HepG2 (cell line): ENCODE measurements around the gene IL1RAPL1. TPM values are rescaled to one million over a fixed set of nuclear protein-coding genes. Genes with fewer than 3 reads are reported as not detected.

Experiments
- ATAC-seq: fragments of 200-7000 bp; cut with Tn5 transposase; 3 replicates; pipeline ENCODE4 v1.9.1; 2020; ENCODE audit warnings: mild to moderate bottlenecking, moderate library complexity
- BruUV-seq: library from RNA; stranded (reverse); fragments of 400-500 nt; replicated peaks from 2 replicates; lab custom pipeline; 2021; lab: Mats Ljungman, UMichigan
- CTCF ChIA-PET: fragments of 300-600 bp; formaldehyde crosslinking; extraction: SDS; loops from one replicate; lab custom pipeline; 2021; ENCODE audit warnings: low total read pairs, inconsistent platforms, low intra/inter-chr PET ratio; lab: Yijun Ruan, JAX
- POLR2A ChIA-PET: fragments of 350-600 bp; sonication (Branson Sonifier 250); formaldehyde crosslinking; loops from one replicate; lab custom pipeline; 2020; ENCODE audit warnings: antibody characterized with exemption, inconsistent platforms; lab: Yijun Ruan, JAX
- DNase-seq: peaks from one replicate; pipeline ENCODE4 v3.0.0-alpha.2; 2015; ENCODE audit warnings: low spot score
- FAIRE-seq: peaks from 3 replicates; lab custom pipeline; 2011; peaks lifted over from hg19 to GRCh38; lab: Jason Lieb, UNC
- H2AFZ ChIP-seq: one replicate; pipeline ENCODE4 v1.6.1; 2011; ENCODE audit warnings: low read length, inconsistent platforms
- H3K27ac ChIP-seq: fragments of 300-600 bp; 3 replicates; pipeline ENCODE4 v1.8.0; 2011; ENCODE audit warnings: mixed run types, mild to moderate bottlenecking, mixed read lengths, low read length, inconsistent platforms; ENCODE audit not compliant: insufficient read depth; ENCODE audit errors: extremely low read length
- H3K27me3 ChIP-seq, 2 experiments: fragments of 200-600 bp in 1 of 2; 2 replicates in 1 of 2; 3 replicates in 1 of 2; pipeline versions ENCODE4 v1.6.0 to v1.8.0; 2011; ENCODE audit warnings: low read length in 2 of 2, mild to moderate bottlenecking in 2 of 2, moderate library complexity in 2 of 2, inconsistent platforms in 1 of 2; ENCODE audit not compliant: insufficient read depth in 2 of 2, control insufficient read depth in 1 of 2
- H3K36me3 ChIP-seq, 2 experiments: fragments of 200-600 bp in 1 of 2; replicated peaks in 1 of 2; 2 replicates in 1 of 2; 3 replicates in 1 of 2; pipeline versions ENCODE4 v1.5.1 to v1.8.0; 2011; ENCODE audit warnings: low read length in 2 of 2, inconsistent platforms in 1 of 2; ENCODE audit not compliant: insufficient read depth in 2 of 2, control insufficient read depth in 1 of 2
- H3K4me1 ChIP-seq: 2 replicates; pipeline ENCODE4 v1.5.1; 2012; ENCODE audit warnings: low read length, inconsistent platforms; ENCODE audit not compliant: insufficient read depth
- H3K4me2 ChIP-seq: 2 replicates; pipeline ENCODE4 v1.6.0; 2011; ENCODE audit warnings: low read depth, low read length, inconsistent platforms
- H3K4me3 ChIP-seq, 3 experiments: fragments of 200-600 bp in 1 of 3; sonication (generic), shearing (Covaris generic) in 1 of 3; replicated peaks in 1 of 3; 2 replicates each; pipeline ENCODE4 v1.5.1; 2011 to 2016; ENCODE audit warnings: low read length in 3 of 3, inconsistent platforms in 2 of 3, low read depth in 2 of 3, mild to moderate bottlenecking in 2 of 3, control low read depth in 1 of 3, mixed read lengths in 1 of 3; ENCODE audit not compliant: insufficient read depth in 1 of 3
- H3K79me2 ChIP-seq: one replicate; pipeline ENCODE4 v1.6.1; 2011; ENCODE audit warnings: low read length, inconsistent platforms; ENCODE audit not compliant: insufficient read depth
- H3K9ac ChIP-seq: 2 replicates; pipeline ENCODE4 v1.6.0; 2011; ENCODE audit warnings: mild to moderate bottlenecking, low read depth, low read length, inconsistent platforms; ENCODE audit not compliant: insufficient read depth
- H3K9me3 ChIP-seq: 2 replicates; pipeline ENCODE4 v1.5.1; 2012; ENCODE audit warnings: mild to moderate bottlenecking, low read length
- H4K20me1 ChIP-seq: 2 replicates; pipeline ENCODE4 v1.6.0; 2011; ENCODE audit warnings: inconsistent platforms, mild to moderate bottlenecking, low read length, moderate library complexity; ENCODE audit not compliant: insufficient read depth
- GATAD1 ChIP-seq: IDR thresholded peaks from 2 replicates; pipeline ENCODE4 v1.6.1; 2016; ENCODE audit warnings: missing genetic modification reagents, missing compliant biosample characterization
- WIZ ChIP-seq: sonication (generic); formaldehyde crosslinking; IDR thresholded peaks from 2 replicates; pipeline ENCODE4 v1.5.1; 2020; ENCODE audit warnings: mild to moderate bottlenecking, missing genetic modification reagents
- ZNF12 ChIP-seq: sonication (generic); formaldehyde crosslinking; IDR thresholded peaks from 2 replicates; pipeline ENCODE4 v1.5.0; 2020; ENCODE audit warnings: missing genetic modification reagents
- ZNF343 ChIP-seq: sonication (generic); formaldehyde crosslinking; IDR thresholded peaks from 2 replicates; pipeline ENCODE4 v1.4.0; 2020; ENCODE audit warnings: mild to moderate bottlenecking, missing genetic modification reagents
- ZNF550 ChIP-seq: sonication (generic); formaldehyde crosslinking; IDR thresholded peaks from 2 replicates; pipeline ENCODE4 v1.4.0; 2020; ENCODE audit warnings: mild to moderate bottlenecking, missing genetic modification reagents, borderline replicate concordance
- ZNF574 ChIP-seq: sonication (generic); formaldehyde crosslinking; IDR thresholded peaks from 2 replicates; pipeline ENCODE4 v1.4.0; 2020; ENCODE audit warnings: missing genetic modification reagents
- ZNF841 ChIP-seq: sonication (generic); formaldehyde crosslinking; IDR thresholded peaks from 2 replicates; pipeline ENCODE4 v1.8.1; 2023; ENCODE audit warnings: missing genetic modification reagents, borderline replicate concordance
- whole genome bisulfite sequencing: methylation state at CpG from one replicate; pipeline ENCODE4 v1.1.6; 2017; ENCODE audit warnings: low lambda C conversion rate; 5-methylcytosine and 5-hydroxymethylcytosine counted together
- in situ Hi-C: cut with HindIII; loops from 2 replicates; pipeline ENCODE4 v1.10.0; 2017; ENCODE audit warnings: low pct_unique_long_range_greater_than_20kb; ENCODE audit not compliant: extremely low pct_ligation_motif_present
- intact Hi-C: fragments of 100-400 bp; cut with micrococcal nuclease; formaldehyde crosslinking; loops from one replicate; pipeline ENCODE4 v1.10.0; 2022; ENCODE audit not compliant: unreplicated experiment
- polyA plus RNA-seq, 8 experiments: library from polyadenylated mRNA; depleted of rRNA in 3 of 8; stranded (reverse) in 7 of 8; unstranded in 1 of 8; fragments of >200 nt; fragmentation: Illumina TruSeq in 4 of 8; extraction: Trizol in 4 of 8; gene quantifications; 2 replicates each; pipeline versions ENCODE4 v1.2.1 to v1.2.3, GENCODE V29; 2011 to 2016; ENCODE audit warnings: low read depth in 4 of 8, missing spikeins in 1 of 8, mixed read lengths in 1 of 8; ENCODE audit not compliant: insufficient read depth in 1 of 8
- total RNA-seq, 5 experiments: library from RNA; depleted of rRNA; stranded (reverse); fragments of >200 nt; fragmentation: Illumina TruSeq; extraction: Trizol; gene quantifications; 2 replicates each; pipeline ENCODE4 v1.2.3, GENCODE V29; 2016; ENCODE audit warnings: low read depth in 1 of 5
- TF ChIP-seq, protein P1 (sequence below): sonication (generic); formaldehyde crosslinking; IDR thresholded peaks from 2 replicates; pipeline ENCODE4 v1.4.0; 2020; ENCODE audit warnings: missing genetic modification reagents

The IL1RAPL1 gene
- total and polyA plus RNA-seq, 2 of the 13 experiments (the other 11 are each of a cell fraction or from before 2014, with no cell fraction given): 0.04 TPM; not detected in 1

GRCh38 chrX:28552322-28552721 is 34.9 kb upstream of the IL1RAPL1 start (continued):
- TF ChIP-seq, protein P1, sequence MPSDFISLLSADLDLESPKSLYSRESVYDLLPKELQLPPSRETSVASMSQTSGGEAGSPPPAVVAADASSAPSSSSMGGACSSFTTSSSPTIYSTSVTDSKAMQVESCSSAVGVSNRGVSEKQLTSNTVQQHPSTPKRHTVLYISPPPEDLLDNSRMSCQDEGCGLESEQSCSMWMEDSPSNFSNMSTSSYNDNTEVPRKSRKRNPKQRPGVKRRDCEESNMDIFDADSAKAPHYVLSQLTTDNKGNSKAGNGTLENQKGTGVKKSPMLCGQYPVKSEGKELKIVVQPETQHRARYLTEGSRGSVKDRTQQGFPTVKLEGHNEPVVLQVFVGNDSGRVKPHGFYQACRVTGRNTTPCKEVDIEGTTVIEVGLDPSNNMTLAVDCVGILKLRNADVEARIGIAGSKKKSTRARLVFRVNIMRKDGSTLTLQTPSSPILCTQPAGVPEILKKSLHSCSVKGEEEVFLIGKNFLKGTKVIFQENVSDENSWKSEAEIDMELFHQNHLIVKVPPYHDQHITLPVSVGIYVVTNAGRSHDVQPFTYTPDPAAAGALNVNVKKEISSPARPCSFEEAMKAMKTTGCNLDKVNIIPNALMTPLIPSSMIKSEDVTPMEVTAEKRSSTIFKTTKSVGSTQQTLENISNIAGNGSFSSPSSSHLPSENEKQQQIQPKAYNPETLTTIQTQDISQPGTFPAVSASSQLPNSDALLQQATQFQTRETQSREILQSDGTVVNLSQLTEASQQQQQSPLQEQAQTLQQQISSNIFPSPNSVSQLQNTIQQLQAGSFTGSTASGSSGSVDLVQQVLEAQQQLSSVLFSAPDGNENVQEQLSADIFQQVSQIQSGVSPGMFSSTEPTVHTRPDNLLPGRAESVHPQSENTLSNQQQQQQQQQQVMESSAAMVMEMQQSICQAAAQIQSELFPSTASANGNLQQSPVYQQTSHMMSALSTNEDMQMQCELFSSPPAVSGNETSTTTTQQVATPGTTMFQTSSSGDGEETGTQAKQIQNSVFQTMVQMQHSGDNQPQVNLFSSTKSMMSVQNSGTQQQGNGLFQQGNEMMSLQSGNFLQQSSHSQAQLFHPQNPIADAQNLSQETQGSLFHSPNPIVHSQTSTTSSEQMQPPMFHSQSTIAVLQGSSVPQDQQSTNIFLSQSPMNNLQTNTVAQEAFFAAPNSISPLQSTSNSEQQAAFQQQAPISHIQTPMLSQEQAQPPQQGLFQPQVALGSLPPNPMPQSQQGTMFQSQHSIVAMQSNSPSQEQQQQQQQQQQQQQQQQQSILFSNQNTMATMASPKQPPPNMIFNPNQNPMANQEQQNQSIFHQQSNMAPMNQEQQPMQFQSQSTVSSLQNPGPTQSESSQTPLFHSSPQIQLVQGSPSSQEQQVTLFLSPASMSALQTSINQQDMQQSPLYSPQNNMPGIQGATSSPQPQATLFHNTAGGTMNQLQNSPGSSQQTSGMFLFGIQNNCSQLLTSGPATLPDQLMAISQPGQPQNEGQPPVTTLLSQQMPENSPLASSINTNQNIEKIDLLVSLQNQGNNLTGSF (CRISPR knock-in tag): no peak
- no peak for TF ChIP-seq ZNF343 (CRISPR knock-in tag)

GRCh38 chrX:28552882-28553829 is 34.1 kb upstream of the IL1RAPL1 start:
- CTCF ChIA-PET: no interaction called here
- no peaks in the 10 kb centered on the region for H3K79me2 ChIP-seq
- no peaks in the 10 kb centered on the region for H3K27me3 ChIP-seq
- H3K4me2 ChIP-seq: no peak overlapping the region
- WGBS: 0% methylated on average over 1 of the region's 1 CpG
- POLR2A ChIA-PET: no interaction called here
- FAIRE-seq: no peak
- H3K4me3 ChIP-seq: no peak overlapping the region
- no peaks in the 10 kb centered on the region for H4K20me1 ChIP-seq
- H3K9ac ChIP-seq: no peak overlapping the region
- BruUV-seq: no TSS peak
- no peak overlapping the region for H2AFZ ChIP-seq
- H3K4me1 ChIP-seq: no peaks in the 10 kb centered on the region
- no peak for ATAC-seq
- intact Hi-C loops: no loop called here
- no peaks in the 10 kb centered on the region for H3K36me3 ChIP-seq
- TF ChIP-seq ZNF841 (CRISPR knock-in tag) (no peak), ZNF574 (no peak), ZNF550 (no peak), GATAD1 (no peak), ZNF12 (CRISPR knock-in tag) (no peak), WIZ (CRISPR knock-in tag) (no peak)
- H3K9me3 ChIP-seq: peaks cover 7% of the 10 kb centered on the region; the same call in 1 of the 2 replicates
- H3K27ac ChIP-seq: no peak overlapping the region
- no peak for DNase-seq
- in situ Hi-C loops: no loop called here
